ENCODE measurements around the gene PTPN1. TPM values are rescaled to one million over a fixed set of nuclear protein-coding genes. Genes with fewer than 3 reads are reported as not detected.

Gene PTPN1
- total and polyA plus RNA-seq, 2 of the 13 experiments (the other 11 are each of a cell fraction or from before 2014, with no cell fraction given) = 17.7 to 37.2 TPM

DNA sequence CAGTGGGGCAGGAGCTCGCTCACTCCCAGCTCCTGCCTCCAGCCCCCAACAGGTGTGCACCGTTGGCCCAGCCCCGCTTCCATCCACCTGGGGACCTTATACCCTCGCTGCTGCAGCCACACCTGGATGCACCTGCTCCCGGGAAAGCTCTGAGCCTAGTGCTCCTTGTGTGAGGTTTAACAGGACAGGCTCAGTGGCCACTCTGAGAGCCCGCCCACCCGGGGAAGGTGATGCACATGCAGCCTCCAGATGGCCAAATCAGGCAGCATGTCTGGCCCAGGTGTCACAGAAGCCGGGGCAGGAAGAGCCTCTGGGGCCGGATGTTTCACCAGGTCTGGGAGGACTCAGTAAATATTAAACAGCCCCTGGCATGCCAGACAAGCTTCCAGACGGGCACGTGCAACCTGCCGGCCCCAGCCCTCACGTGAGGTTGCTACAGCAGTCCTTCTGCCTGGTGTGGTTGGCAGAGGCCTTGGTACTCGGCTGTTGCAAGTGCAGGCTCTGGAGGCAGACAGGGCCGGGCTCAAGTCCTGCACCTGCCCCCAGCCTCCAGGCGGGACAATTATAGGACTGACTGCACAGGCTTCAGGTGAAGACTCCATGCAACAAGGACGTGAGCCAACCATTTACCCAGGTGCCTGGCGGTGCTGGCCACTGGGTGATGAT lies 114.3 kb downstream of the PTPN1 start (continued):
- TF ChIP-seq ZNF335 (CRISPR knock-in tag; IDR thresholded peaks at IDR 0.05) = 0 out of 2 replicates have a peak, but pooled peaks have one; percentile 32
- TF ChIP-seq, protein P1, sequence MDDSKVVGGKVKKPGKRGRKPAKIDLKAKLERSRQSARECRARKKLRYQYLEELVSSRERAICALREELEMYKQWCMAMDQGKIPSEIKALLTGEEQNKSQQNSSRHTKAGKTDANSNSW (CRISPR knock-in tag; IDR thresholded peaks at IDR 0.05; ENCODE audit: borderline replicate concordance) = no peak
- TF ChIP-seq, protein P2, sequence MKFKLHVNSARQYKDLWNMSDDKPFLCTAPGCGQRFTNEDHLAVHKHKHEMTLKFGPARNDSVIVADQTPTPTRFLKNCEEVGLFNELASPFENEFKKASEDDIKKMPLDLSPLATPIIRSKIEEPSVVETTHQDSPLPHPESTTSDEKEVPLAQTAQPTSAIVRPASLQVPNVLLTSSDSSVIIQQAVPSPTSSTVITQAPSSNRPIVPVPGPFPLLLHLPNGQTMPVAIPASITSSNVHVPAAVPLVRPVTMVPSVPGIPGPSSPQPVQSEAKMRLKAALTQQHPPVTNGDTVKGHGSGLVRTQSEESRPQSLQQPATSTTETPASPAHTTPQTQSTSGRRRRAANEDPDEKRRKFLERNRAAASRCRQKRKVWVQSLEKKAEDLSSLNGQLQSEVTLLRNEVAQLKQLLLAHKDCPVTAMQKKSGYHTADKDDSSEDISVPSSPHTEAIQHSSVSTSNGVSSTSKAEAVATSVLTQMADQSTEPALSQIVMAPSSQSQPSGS (CRISPR knock-in tag; IDR thresholded peaks at IDR 0.05) = no peak
- TF ChIP-seq, protein P3, sequence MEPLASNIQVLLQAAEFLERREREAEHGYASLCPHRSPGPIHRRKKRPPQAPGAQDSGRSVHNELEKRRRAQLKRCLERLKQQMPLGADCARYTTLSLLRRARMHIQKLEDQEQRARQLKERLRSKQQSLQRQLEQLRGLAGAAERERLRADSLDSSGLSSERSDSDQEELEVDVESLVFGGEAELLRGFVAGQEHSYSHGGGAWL (CRISPR knock-in tag; IDR thresholded peaks at IDR 0.05) = peak; percentile 39; the same call in 1 of the 2 replicates
- TF ChIP-seq, protein P4, sequence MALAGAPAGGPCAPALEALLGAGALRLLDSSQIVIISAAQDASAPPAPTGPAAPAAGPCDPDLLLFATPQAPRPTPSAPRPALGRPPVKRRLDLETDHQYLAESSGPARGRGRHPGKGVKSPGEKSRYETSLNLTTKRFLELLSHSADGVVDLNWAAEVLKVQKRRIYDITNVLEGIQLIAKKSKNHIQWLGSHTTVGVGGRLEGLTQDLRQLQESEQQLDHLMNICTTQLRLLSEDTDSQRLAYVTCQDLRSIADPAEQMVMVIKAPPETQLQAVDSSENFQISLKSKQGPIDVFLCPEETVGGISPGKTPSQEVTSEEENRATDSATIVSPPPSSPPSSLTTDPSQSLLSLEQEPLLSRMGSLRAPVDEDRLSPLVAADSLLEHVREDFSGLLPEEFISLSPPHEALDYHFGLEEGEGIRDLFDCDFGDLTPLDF (CRISPR knock-in tag; IDR thresholded peaks at IDR 0.05) = no peak
- TF ChIP-seq, protein P5, sequence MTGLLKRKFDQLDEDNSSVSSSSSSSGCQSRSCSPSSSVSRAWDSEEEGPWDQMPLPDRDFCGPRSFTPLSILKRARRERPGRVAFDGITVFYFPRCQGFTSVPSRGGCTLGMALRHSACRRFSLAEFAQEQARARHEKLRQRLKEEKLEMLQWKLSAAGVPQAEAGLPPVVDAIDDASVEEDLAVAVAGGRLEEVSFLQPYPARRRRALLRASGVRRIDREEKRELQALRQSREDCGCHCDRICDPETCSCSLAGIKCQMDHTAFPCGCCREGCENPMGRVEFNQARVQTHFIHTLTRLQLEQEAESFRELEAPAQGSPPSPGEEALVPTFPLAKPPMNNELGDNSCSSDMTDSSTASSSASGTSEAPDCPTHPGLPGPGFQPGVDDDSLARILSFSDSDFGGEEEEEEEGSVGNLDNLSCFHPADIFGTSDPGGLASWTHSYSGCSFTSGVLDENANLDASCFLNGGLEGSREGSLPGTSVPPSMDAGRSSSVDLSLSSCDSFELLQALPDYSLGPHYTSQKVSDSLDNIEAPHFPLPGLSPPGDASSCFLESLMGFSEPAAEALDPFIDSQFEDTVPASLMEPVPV (CRISPR knock-in tag; IDR thresholded peaks at IDR 0.05) = 0 out of 2 replicates have a peak, but pooled peaks have one; percentile 13
- TF ChIP-seq, protein P6, sequence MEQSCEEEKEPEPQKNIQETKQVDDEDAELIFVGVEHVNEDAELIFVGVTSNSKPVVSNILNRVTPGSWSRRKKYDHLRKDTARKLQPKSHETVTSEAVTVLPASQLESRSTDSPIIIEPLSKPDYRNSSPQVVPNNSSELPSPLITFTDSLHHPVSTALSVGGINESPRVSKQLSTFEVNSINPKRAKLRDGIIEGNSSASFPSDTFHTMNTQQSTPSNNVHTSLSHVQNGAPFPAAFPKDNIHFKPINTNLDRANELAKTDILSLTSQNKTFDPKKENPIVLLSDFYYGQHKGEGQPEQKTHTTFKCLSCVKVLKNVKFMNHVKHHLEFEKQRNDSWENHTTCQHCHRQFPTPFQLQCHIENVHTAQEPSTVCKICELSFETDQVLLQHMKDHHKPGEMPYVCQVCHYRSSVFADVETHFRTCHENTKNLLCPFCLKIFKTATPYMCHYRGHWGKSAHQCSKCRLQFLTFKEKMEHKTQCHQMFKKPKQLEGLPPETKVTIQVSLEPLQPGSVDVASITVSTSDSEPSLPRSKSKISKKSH (CRISPR knock-in tag; IDR thresholded peaks at IDR 0.05; ENCODE audit: borderline replicate concordance) = no peak
- TF ChIP-seq ZNF441 (CRISPR knock-in tag; IDR thresholded peaks at IDR 0.05; ENCODE audit: borderline replicate concordance) = no peak
- peak; percentile 58; the same call in 1 of the 2 replicates for TF ChIP-seq ZNF766 (CRISPR knock-in tag; IDR thresholded peaks at IDR 0.05; ENCODE audit: borderline replicate concordance)
- 0 out of 2 replicates have a peak, but pooled peaks have one; percentile 26 for TF ChIP-seq ZBTB7A (CRISPR knock-in tag; IDR thresholded peaks at IDR 0.05)
- TF ChIP-seq SPEN (CRISPR knock-in tag; IDR thresholded peaks at IDR 0.05; ENCODE audit: low read depth) = no peak
- no peak for TF ChIP-seq TCF12 (IDR thresholded peaks at IDR 0.05)
- 0 out of 2 replicates have a peak, but pooled peaks have one; percentile 44 for TF ChIP-seq TCF12 (CRISPR knock-in tag; IDR thresholded peaks at IDR 0.05)
- TF ChIP-seq NFIC (IDR thresholded peaks at IDR 0.05; ENCODE audit: low read length) = no peak
- TF ChIP-seq, protein P7, sequence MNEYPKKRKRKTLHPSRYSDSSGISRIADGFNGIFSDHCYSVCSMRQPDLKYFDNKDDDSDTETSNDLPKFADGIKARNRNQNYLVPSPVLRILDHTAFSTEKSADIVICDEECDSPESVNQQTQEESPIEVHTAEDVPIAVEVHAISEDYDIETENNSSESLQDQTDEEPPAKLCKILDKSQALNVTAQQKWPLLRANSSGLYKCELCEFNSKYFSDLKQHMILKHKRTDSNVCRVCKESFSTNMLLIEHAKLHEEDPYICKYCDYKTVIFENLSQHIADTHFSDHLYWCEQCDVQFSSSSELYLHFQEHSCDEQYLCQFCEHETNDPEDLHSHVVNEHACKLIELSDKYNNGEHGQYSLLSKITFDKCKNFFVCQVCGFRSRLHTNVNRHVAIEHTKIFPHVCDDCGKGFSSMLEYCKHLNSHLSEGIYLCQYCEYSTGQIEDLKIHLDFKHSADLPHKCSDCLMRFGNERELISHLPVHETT (CRISPR knock-in tag; conservative IDR thresholded peaks at IDR 0.05) = 0 out of 2 replicates have a peak, but pooled peaks have one; percentile 22
- TF ChIP-seq ZNF468 (CRISPR knock-in tag; IDR thresholded peaks at IDR 0.05) = no peak
